ENCODE results near the gene REPS2. TPM values are rescaled to one million over a fixed set of nuclear protein-coding genes. Genes with fewer than 3 reads are reported as not detected.

REPS2 gene
- total RNA-seq, 1 experiment from 2014 or later, result 0.04 TPM

GRCh38 chrX:17024886-17025285, 78.4 kb downstream of the REPS2 start:
- H3K9me3 ChIP-seq (ENCODE audit: low read depth, low read length, poor library complexity, severe bottlenecking), result no peaks in the 10 kb centered on the region
- intact Hi-C loops (cut with micrococcal nuclease; ENCODE audit: unreplicated experiment), result no loop called here
- TF ChIP-seq EZH2 (IDR thresholded peaks at IDR 0.05; ENCODE audit: borderline replicate concordance, low read depth, low read length, poor library complexity, severe bottlenecking), result no peak
- TF ChIP-seq CTCF (conservative IDR thresholded peaks at IDR 0.05; ENCODE audit: low read depth, low read length), result no peak
- H3K27me3 ChIP-seq (replicated peaks; ENCODE audit: insufficient read depth, low read depth, low read length, poor library complexity), result peaks cover 37% of the 10 kb centered on the region
- DNase-seq (ENCODE audit: low spot score), result no peak
- H3K4me1 ChIP-seq (ENCODE audit: insufficient read depth, low read length, poor library complexity, severe bottlenecking), result no peaks in the 10 kb centered on the region
- H3K27ac ChIP-seq (ENCODE audit: low read depth, low read length, poor library complexity, severe bottlenecking), result no peak overlapping the region
- ChIA-PET CTCF (no interaction called here), POLR2A (ENCODE audit: low non-redundant PET) (interaction anchor here (0.6 kb wide), 1 partner anchor 16 kb away, joined by 3 read pairs; no protein-coding TSS in a partner anchor)
- H3K36me3 ChIP-seq (ENCODE audit: insufficient read depth, low read length, poor library complexity, severe bottlenecking), result no peaks in the 10 kb centered on the region
- no TSS peak for BruUV-seq (replicated peaks)
- no peak overlapping the region for H3K4me3 ChIP-seq (ENCODE audit: low read depth, low read length, poor library complexity, severe bottlenecking)

- BruUV-seq (replicated peaks), result no TSS peak
- no peaks in the 10 kb centered on the region for H3K9me3 ChIP-seq (ENCODE audit: low read depth, low read length, poor library complexity, severe bottlenecking)
- no peaks in the 10 kb centered on the region for H3K36me3 ChIP-seq (ENCODE audit: insufficient read depth, low read length, poor library complexity, severe bottlenecking)
- ChIA-PET POLR2A (ENCODE audit: low non-redundant PET) (no interaction called here), CTCF (no interaction called here)
- intact Hi-C loops (cut with micrococcal nuclease; ENCODE audit: unreplicated experiment), result no loop called here
- peaks cover 38% of the 10 kb centered on the region for H3K27me3 ChIP-seq (replicated peaks; ENCODE audit: insufficient read depth, low read depth, low read length, poor library complexity)
- TF ChIP-seq EZH2 (IDR thresholded peaks at IDR 0.05; ENCODE audit: borderline replicate concordance, low read depth, low read length, poor library complexity, severe bottlenecking), result no peak
- no peak for TF ChIP-seq CTCF (conservative IDR thresholded peaks at IDR 0.05; ENCODE audit: low read depth, low read length)
- no peak overlapping the region for H3K4me3 ChIP-seq (ENCODE audit: low read depth, low read length, poor library complexity, severe bottlenecking)
- no peaks in the 10 kb centered on the region for H3K4me1 ChIP-seq (ENCODE audit: insufficient read depth, low read length, poor library complexity, severe bottlenecking)
- no peak for DNase-seq (ENCODE audit: low spot score)
- H3K27ac ChIP-seq (ENCODE audit: low read depth, low read length, poor library complexity, severe bottlenecking), result no peak overlapping the region
Measured at GRCh38 chrX:17025621-17026302, 79.3 kb downstream of the REPS2 start.

GRCh38 chrX:17027931-17028330, 81.5 kb downstream of the REPS2 start:
- intact Hi-C loops (cut with micrococcal nuclease; ENCODE audit: unreplicated experiment), result no loop called here
- Histone ChIP-seq H3K36me3 (ENCODE audit: insufficient read depth, low read length, poor library complexity, severe bottlenecking) (no peaks in the 10 kb centered on the region), H3K4me3 (ENCODE audit: low read depth, low read length, poor library complexity, severe bottlenecking) (no peak overlapping the region), H3K9me3 (ENCODE audit: low read depth, low read length, poor library complexity, severe bottlenecking) (no peaks in the 10 kb centered on the region), H3K27me3 (replicated peaks; ENCODE audit: insufficient read depth, low read depth, low read length, poor library complexity) (peaks cover 30% of the 10 kb centered on the region), H3K4me1 (ENCODE audit: insufficient read depth, low read length, poor library complexity, severe bottlenecking) (no peaks in the 10 kb centered on the region), H3K27ac (ENCODE audit: low read depth, low read length, poor library complexity, severe bottlenecking) (no peak overlapping the region)
- no peak for DNase-seq (ENCODE audit: low spot score)
- BruUV-seq (replicated peaks), result no TSS peak
- ChIA-PET POLR2A (ENCODE audit: low non-redundant PET) (no interaction called here), CTCF (no interaction called here)
- no peak for TF ChIP-seq EZH2 (IDR thresholded peaks at IDR 0.05; ENCODE audit: borderline replicate concordance, low read depth, low read length, poor library complexity, severe bottlenecking)
- no peak for TF ChIP-seq CTCF (conservative IDR thresholded peaks at IDR 0.05; ENCODE audit: low read depth, low read length)

Data from A673 (cell line).